Motor neuron (in vitro differentiated cells): ENCODE results near the gene NSL1. TPM values are rescaled to one million over a fixed set of nuclear protein-coding genes. Genes with fewer than 3 reads are reported as not detected.
A peak's percentile ranks its signal among the peaks of the same experiment; 100 is the strongest.

Source experiments
- ATAC-seq, 8 experiments: fragments of 200-7000 bp; cut with Tn5 transposase; replicated peaks in 6 of 8; 2 replicates each; pipeline ENCODE4 v1.8.0; 2021; ENCODE audit warnings: mild to moderate bottlenecking in 8 of 8, moderate library complexity in 8 of 8
- H3K27ac ChIP-seq, 2 donors: fragments of 250-450 bp; sonication (Bioruptor Pico); 2 replicates each; pipeline ENCODE4 v1.9.0; 2021; ENCODE audit warnings: antibody characterized with exemption in 2 of 2, mild to moderate bottlenecking in 2 of 2, moderate library complexity in 1 of 2
- H3K4me1 ChIP-seq, 2 donors: fragments of 250-450 bp; sonication (Bioruptor Pico); replicated peaks in 1 of 2; 2 replicates each; pipeline ENCODE4 v1.6.1; 2021; ENCODE audit warnings: antibody characterized with exemption in 2 of 2, mild to moderate bottlenecking in 2 of 2, moderate library complexity in 1 of 2
- H3K4me3 ChIP-seq, 5 donors: fragments of 250-450 bp; sonication (Bioruptor Pico); 2 replicates each; pipeline ENCODE4 v1.9.0; 2021; ENCODE audit warnings: antibody characterized with exemption in 5 of 5, mild to moderate bottlenecking in 5 of 5, moderate library complexity in 4 of 5
- WGBS, 10 experiments: fragments of 450-650 bp; shearing (Covaris generic); methylation state at CpG; one replicate each; pipeline ENCODE4 v1.0.0; 2022; 5-methylcytosine and 5-hydroxymethylcytosine counted together
- in situ Hi-C, 9 experiments: fragments of 400-800 bp; cut with MboI; loops; one replicate each; pipeline ENCODE4 v1.15.0; 2021; ENCODE audit warnings: low sequenced_read_pairs in 9 of 9, low pct_unique_long_range_greater_than_20kb in 2 of 9; ENCODE audit not compliant: unreplicated experiment in 9 of 9
- total RNA-seq, 8 experiments: library from RNA; unstranded; fragments of 300-600 nt; gene quantifications; 2 replicates each; pipeline versions ENCODE4 v1.2.3 to v1.2.4, GENCODE V29; 2022

NSL1 gene
- total RNA-seq, 8 experiments from 2014 or later: 13.7 to 47.6 (median 35.1) TPM

DNA sequence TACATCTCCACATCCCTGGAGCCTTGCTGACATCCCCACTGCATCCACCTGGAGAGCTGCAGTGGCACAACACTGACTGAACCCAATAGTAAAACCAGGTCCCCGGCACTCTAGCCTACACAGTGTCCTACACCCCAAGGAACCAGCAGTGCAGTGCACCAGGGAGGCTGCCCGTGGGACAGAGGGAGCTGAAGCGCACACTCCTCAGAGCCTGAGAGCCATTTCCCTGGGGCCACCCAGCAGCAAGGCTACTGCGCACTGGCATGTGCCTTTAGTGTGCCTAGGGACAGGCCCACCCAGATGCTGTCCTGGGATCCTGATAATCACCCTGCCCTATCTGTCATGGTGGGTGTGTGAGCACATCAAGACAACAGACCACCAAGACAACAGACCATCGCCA, 31.9 kb downstream of the NSL1 start:
- no peak overlapping the region for H3K4me3 ChIP-seq
- no peaks in the 10 kb centered on the region for H3K4me1 ChIP-seq
- H3K27ac ChIP-seq: no peak overlapping the region
- WGBS, 10 experiments: 87 to 100% (median 100%) methylated on average over 1 to 5 of the region's 5 CpGs; no CpG with 5 or more reads in 5 of the 10 experiments
- no peak for ATAC-seq
- in situ Hi-C loops: loop anchor here in 1 of 9 experiments (25.0 kb wide), 1 partner anchor 272 kb away; no protein-coding TSS in a partner anchor

DNA sequence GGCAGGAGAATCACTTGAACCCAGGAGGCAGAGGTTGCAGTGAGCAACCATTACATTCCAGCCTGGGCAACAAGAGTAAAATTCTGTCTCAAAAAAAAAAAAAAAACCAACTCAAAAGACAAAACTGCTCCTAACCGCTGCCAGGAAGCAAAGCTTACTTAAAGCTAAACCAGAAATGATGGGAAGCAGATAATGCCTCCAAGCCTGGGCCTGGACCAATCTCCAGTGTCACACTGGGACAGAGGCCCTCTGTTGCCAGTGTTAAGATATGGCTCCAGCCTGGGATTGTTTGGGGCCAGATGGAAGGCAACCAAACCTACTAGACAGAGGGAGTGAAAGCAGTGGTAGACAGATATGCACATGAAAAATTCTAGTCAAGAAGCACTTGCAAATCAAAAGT, 36.9 kb downstream of the NSL1 start:
- H3K4me1 ChIP-seq: peaks cover 0 to 2% of the 10 kb centered on the region in 2 donors
- H3K27ac ChIP-seq: no peak overlapping the region
- in situ Hi-C loops: loop anchor here in 1 of 9 experiments (25.0 kb wide), 1 partner anchor 267 kb away; no protein-coding TSS in a partner anchor
- 0 to 100% (median 30%) methylated on average over 1 of the region's 1 CpG; no CpG with 5 or more reads in 4 of the 10 experiments for WGBS, 10 experiments
- H3K4me3 ChIP-seq: no peak overlapping the region
- peak in 3 of 8 experiments; percentile 76 to 91 (median 88) for ATAC-seq

DNA sequence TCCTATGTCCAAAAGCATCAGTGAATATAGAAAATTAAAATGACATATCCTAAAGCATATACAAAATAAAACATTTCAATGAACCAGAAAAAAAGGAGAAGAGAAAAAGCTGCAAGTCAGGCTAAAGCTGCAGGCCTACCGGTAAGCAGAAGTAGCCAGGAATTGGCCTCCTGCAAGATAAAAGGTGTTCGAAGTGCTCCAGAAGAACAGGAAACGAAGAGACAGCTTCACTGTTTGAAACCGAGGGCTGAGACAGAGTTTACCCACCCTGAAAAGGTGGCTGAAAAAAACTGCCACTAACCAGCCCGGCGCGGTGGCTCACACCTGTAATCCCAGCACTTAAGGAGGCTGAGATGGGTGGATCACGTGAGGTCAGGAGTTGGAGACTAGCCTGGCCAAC, 37.4 kb downstream of the NSL1 start:
- peaks cover 0 to 2% of the 10 kb centered on the region in 2 donors for H3K4me1 ChIP-seq
- 71 to 100% (median 86%) methylated on average over 2 to 8 of the region's 8 CpGs for WGBS, 10 experiments
- no peak overlapping the region for H3K4me3 ChIP-seq
- in situ Hi-C loops: loop anchor here in 1 of 9 experiments (25.0 kb wide), 1 partner anchor 267 kb away; no protein-coding TSS in a partner anchor
- H3K27ac ChIP-seq: no peak overlapping the region
- no peak for ATAC-seq

DNA sequence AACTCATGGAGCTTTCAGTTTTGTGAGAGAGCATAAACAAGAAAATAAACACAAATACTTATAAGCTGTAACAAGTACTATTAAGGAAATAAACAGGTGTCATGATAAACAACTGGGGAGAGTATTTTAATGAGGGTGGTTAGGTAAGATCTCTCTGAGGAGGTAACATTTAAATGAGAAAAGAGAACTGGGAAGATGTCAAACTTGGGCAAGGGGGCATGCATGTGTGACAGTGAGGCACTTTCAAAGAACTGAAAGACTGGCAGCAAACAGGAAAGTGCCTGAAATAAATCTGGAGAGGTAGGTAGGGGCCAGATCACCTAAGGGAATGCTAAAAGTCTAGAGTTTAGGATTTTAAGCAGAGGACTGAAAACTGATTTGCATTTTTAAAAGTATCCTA, 37.8 kb downstream of the NSL1 start:
- peaks cover 0 to 2% of the 10 kb centered on the region in 2 donors for H3K4me1 ChIP-seq
- H3K4me3 ChIP-seq: no peak overlapping the region
- H3K27ac ChIP-seq: no peak overlapping the region
- in situ Hi-C loops: loop anchor here in 1 of 9 experiments (25.0 kb wide), 1 partner anchor 266 kb away; no protein-coding TSS in a partner anchor
- ATAC-seq: no peak

DNA sequence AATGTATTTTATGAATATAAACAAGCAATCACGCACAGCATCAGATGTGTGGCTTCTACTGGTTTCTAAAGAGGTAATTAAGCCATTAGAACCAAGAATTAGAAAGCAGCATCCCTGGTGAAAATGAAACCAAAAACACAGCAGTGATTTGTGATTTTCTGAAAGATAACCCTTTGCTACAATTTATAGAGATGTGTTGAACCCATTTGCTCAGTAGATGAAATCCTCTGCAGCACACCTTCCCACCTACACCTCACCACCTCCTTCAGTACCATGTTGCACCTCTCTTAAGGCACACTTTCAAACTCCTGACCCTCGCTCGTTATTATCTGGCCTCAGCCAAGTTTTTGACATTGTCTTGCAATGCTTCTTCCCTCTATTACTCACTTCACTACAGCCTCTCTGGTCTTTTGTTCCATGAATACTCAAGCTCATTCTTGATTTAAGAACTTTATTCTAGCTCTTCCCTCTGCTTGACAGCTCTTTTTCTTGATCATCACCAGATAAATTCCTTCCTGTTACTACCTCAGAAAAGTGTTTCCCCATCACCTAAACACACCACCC, 38.6 kb downstream of the NSL1 start:
- peak in 1 of 8 experiments; percentile 37 for ATAC-seq

DNA sequence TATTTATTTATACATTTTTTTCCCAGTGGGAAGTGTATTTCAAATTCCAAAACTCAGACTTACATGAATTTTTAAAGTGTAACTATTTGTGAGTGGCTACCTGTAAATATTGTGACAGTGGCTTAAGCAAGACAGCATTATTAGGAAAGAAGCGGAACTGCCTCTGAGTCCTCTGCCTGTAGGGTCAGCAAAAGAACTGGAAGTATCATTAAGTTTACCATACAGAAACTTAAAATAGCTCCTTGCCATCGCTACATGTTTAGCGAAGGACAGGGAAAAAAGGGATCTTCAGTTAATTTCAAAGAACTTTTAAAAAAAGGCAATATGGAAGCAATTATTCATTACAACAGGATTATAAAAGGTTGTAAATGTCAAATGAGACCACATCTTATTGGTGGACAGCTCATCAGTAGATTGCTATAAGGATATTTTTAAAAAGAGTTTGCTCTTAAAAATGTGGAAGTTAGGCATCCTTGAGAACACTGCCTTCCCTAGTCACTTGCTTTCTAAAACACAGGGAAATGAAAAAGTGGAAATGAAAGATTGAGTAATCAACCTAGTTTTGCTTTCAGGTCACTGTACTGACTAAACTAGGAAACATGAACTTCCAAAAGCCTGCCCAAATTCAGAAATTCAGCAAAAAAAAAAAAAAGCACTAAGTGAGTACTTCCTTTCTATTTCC, 39.2 kb downstream of the NSL1 start:
- 30 to 94% (median 74%) methylated on average over 2 to 3 of the region's 3 CpGs for WGBS, 10 experiments
- in situ Hi-C loops: loop anchor here in 1 of 9 experiments (25.0 kb wide), 1 partner anchor 265 kb away; no protein-coding TSS in a partner anchor
- ATAC-seq: peak in 2 of 8 experiments; percentile 19 to 20
- H3K4me3 ChIP-seq: no peak overlapping the region
- H3K4me1 ChIP-seq: peaks cover 0 to 2% of the 10 kb centered on the region in 2 donors
- no peak overlapping the region for H3K27ac ChIP-seq

More for the DNA sequence above, 38.6 kb downstream of the NSL1 start:
- in situ Hi-C loops: loop anchor here in 1 of 9 experiments (25.0 kb wide), 1 partner anchor 266 kb away; no protein-coding TSS in a partner anchor
- 42 to 100% (median 87%) methylated on average over 1 to 3 of the region's 3 CpGs; no CpG with 5 or more reads in 2 of the 10 experiments for WGBS, 10 experiments
- H3K27ac ChIP-seq: no peak overlapping the region
- H3K4me3 ChIP-seq: no peak overlapping the region
- peaks cover 0 to 2% of the 10 kb centered on the region in 2 donors for H3K4me1 ChIP-seq

DNA sequence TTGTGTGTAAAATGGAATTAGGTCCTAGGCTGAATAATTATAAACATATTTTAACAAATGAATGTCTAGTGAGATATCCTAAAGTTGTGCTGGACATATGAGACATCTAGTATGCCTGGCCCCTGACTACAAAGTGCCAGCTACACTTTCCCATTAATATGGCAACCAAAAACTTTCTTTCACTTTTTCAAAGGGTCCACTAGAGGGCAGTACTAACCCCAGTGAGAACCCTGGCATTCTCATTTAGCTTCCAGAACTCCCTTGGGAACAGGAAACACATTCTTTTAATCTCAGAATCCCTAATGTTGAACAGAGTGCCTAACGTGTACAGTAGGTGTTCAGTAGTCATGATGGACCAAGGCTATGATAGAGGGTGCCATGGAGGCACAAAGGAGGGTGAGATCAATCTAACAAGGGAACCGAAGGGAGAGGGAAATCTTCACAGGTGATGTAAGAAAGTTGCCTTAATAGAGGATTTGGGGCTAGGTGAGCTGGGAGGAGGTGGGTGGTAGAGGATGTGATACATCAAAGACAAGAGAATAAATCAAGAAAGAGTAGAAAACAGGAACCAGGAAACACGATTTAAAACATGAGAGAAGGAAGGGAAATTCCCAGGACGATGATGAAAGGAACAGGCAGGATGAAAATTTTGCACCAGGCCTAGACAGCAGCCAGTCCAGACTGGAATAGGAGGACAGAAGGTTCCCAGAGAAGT, 41.6 kb downstream of the NSL1 start:
- WGBS, 10 experiments: 50 to 74% (median 67%) methylated on average over 2 to 4 of the region's 4 CpGs
- peak in 4 of 8 experiments; percentile 66 to 70 (median 69) for ATAC-seq

DNA sequence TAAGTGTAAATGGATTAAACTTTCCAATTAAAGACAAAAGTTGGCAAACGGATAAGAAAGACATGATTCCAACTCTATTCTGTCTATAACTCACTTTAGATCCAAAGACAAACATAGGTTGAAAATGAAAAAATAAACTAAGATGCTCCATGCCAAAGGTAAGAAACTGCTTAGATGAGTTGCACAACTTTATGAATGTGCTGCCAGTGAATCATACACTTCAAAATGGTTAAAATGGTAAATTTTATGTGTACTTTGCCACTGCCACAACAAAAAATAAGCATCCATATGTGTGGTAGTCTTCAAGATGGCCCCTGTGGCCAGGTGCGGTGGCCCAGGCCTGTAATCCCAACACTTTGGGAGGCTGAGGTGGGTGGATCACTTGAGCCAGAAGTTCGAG, 45.0 kb downstream of the NSL1 start:
- H3K4me3 ChIP-seq: no peak overlapping the region
- WGBS, 10 experiments: 82 to 100% (median 96%) methylated on average over 1 to 3 of the region's 3 CpGs
- no peak for ATAC-seq
- H3K27ac ChIP-seq: no peak overlapping the region
- in situ Hi-C loops: loop anchor here in 1 of 9 experiments (25.0 kb wide), 1 partner anchor 91 kb away; the partner anchor contains the start of gene SPATA45
- H3K4me1 ChIP-seq: peaks cover 0 to 2% of the 10 kb centered on the region in 2 donors

More for the DNA sequence above, 41.6 kb downstream of the NSL1 start:
- Histone ChIP-seq H3K4me1 (peaks cover 0 to 2% of the 10 kb centered on the region in 2 donors), H3K27ac (no peak overlapping the region), H3K4me3 (no peak overlapping the region)
- in situ Hi-C loops: loop anchor here in 2 of 9 experiments (25.0 kb wide), 2 partner anchors 87 to 263 kb away; partner anchors contain the start of gene SPATA45 (in 1 of the 2)

DNA sequence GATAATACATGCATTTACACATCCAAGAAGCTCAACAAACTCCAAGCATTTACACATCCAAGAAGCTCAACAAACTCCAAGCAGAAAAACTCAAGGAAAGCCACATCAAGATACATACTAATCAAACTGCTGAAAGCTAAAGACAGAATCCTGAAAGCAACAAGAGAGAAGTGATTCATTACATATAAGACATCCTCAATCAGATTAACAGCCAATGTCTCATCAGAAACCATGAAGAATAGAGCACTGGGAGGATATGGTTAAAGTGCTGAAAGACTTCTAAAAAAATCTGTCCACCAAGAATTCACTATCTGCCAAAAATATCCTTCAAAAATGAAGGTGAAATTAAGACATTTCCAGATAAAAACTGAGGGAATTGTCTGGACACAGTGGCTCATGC, 46.3 kb downstream of the NSL1 start:
- Histone ChIP-seq H3K4me3 (no peak overlapping the region), H3K27ac (no peak overlapping the region), H3K4me1 (peaks cover 0 to 2% of the 10 kb centered on the region in 2 donors)
- in situ Hi-C loops: loop anchor here in 1 of 9 experiments (25.0 kb wide), 1 partner anchor 92 kb away; the partner anchor contains the start of gene SPATA45
- ATAC-seq: no peak

DNA sequence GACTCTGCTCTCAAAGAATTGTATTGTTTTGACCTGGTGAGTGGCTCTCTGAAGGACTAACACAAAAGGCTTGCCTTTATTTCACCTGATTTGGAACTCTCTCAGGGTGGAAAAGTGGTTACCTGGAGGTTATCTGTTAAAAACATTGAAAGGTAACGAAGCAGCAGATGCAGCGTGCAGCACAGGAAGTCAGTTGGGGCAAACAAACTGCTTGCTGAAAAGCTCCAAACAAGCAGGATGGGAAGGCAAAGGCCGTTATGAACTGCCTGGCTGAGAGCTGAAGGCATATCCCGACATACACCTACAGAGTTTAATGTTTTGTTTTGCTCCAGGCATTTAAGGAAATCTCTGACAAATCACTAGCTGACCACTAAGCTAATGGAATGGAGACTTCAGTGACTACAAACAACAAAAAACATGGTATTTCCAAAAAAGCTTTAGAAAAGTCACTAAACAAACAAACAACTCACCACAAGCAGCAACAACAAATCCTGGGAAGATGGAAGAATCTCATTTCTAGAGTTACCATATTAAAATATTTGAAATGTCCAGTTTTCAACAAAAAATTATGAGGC, 47.6 kb downstream of the NSL1 start:
- Histone ChIP-seq H3K27ac (no peak overlapping the region), H3K4me1 (no peaks in the 10 kb centered on the region), H3K4me3 (no peak overlapping the region)
- no peak for ATAC-seq
- in situ Hi-C loops: loop anchor here in 1 of 9 experiments (25.0 kb wide), 1 partner anchor 93 kb away; the partner anchor contains the start of gene SPATA45
- WGBS, 10 experiments: 84 to 100% (median 93%) methylated on average over 1 to 4 of the region's 4 CpGs; no CpG with 5 or more reads in 1 of the 10 experiments

DNA sequence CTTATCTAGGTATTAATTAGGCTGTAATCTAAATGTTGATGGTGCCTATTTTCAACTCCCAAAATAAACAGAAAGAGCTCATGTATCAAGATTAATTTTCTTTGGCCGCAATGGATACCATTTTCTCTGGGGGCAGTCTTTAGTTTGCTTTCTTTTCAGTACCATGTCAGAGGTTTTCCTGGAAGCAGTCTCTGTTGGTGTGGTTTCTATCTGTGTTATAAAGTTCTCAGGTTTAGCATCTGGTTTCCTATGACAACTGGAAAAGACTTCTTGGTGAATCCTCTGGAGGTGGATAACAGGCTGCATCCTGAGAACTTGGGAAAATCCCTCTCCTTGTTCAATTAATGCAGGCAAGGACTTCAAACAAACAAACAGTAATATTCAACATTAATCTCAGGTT, 53.2 kb downstream of the NSL1 start:
- WGBS, 10 experiments: 90 to 100% (median 100%) methylated on average over 1 of the region's 1 CpG; no CpG with 5 or more reads in 5 of the 10 experiments
- peak in 2 of 8 experiments; percentile 32 to 54 for ATAC-seq
- Histone ChIP-seq H3K4me3 (no peak overlapping the region), H3K4me1 (no peaks in the 10 kb centered on the region), H3K27ac (no peak overlapping the region)
- in situ Hi-C loops: loop anchor here in 1 of 9 experiments (25.0 kb wide), 1 partner anchor 99 kb away; the partner anchor contains the start of gene SPATA45

DNA sequence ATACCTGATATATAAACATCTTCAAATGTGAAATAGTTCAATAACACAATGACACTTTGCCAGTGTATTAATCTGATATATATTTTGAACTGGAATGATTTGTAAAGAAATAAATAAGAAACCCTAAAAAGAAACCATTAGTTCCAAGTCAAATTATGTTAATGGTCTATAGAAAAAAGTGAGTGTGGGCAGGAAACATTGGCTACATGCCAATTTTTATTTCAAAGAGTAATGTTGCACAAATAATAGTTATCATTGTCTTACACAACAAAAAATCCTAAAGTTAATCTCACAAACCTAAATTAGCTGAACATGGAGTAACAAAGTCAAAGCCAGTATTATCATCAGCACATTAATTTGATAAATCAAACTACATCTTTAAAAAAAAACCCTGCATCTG, 54.0 kb downstream of the NSL1 start:
- no peaks in the 10 kb centered on the region for H3K4me1 ChIP-seq
- H3K4me3 ChIP-seq: no peak overlapping the region
- H3K27ac ChIP-seq: no peak overlapping the region
- ATAC-seq: no peak
- in situ Hi-C loops: loop anchor here in 1 of 9 experiments (25.0 kb wide), 1 partner anchor 100 kb away; the partner anchor contains the start of gene SPATA45
